GM21447 (cell line): Measurements from ENCODE around the gene DGKH.
"Not testable (repeated sequence)": the region's sequence is repeated elsewhere in the genome, so short reads cannot be mapped to it uniquely, and the experiment has no call there.

Experiments used
- ATAC-seq: cut with Tn5 transposase; IDR thresholded peaks from one replicate; pipeline ENCODE4 v1.9.1; 2021; ENCODE audit not compliant: unreplicated experiment

The DGKH gene

DNA sequence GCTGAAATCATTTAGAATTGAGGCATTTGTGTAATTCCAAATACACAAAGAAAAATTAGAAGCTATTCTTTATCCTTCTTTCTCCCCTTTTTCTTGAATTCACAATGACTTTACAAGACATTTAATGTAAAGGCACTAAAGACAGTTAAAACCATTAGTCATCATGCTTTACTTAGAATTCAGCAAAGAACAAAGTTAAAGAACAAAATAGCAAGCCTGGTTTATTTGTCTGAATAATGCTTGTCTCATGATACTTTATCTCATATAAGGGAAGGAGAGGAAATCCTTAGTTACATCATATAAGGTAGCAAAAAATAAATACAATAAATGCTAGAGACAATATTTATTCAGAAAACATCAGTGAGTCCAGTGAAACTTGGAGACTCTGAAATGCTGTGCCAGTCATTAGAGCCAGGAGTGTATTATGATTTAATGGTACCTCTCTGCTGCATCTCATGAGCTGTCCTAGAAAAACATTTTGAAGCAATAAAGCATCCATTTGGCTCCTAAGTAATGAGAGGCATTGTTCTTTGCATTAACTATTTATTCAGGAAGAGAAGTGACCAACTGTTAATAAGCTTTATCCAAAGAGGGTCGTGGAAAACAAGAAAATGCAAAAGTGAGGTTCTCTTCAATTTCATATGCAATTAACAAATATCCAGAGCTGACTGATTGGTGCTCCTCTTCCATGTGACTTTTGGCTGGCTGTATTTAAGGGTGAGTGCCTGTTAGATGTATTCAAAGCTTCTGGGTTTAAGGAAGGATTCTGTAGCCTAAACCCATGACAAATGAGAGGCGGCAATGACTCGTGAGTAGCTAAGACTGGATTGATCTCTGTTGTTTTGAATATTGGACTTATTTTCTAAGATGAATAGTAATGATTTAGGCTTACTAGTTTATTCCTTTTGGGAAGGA is 105.0 kb downstream of the DGKH start:
- ATAC-seq = no peak

- ATAC-seq = no peak
These were observed 106.8 kb downstream of the DGKH start for GRCh38 chr13:42155251-42155650.

DNA sequence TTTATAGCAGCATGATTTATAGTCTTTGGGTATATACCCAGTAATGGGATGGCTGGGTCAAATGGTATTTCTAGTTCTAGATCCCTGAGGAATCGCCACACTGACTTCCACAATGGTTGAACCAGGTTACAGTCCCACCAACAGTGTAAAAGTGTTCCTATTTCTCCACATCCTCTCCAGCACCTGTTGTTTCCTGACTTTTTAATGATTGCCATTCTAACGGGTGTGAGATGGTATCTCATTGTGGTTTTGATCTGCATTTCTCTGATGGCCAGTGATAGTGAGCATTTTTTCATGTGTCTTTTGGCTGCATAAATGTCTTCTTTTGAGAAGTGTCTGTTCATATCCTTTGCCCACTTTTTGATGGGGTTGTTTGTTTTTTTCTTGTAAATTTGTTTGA is 114.9 kb downstream of the DGKH start:
- not testable (repeated sequence) for ATAC-seq

- ATAC-seq = not testable (repeated sequence)
These were observed 115.5 kb downstream of the DGKH start for GRCh38 chr13:42163910-42164309.

- no peak for ATAC-seq
These were observed 116.2 kb downstream of the DGKH start for GRCh38 chr13:42164557-42165125.

DNA sequence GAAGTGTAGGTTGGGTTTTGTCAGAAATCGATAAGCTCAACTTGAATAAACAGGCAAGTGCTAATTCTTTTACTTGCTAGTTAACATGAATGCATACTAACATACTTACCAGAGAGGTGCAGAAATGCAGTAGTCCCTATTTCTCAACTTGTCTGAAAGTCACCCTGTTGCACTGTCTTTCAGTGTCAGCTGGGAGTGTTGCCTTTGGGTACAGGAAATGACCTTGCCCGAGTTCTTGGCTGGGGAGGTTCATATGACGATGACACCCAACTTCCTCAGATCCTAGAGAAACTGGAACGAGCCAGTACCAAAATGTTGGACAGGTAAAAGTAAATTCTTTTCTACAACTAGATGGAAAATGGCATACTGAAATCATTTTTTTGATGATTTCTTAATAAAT is 120.0 kb downstream of the DGKH start:
- ATAC-seq = no peak

GRCh38 chr13:42170029-42170428 is 121.6 kb downstream of the DGKH start:
- no peak for ATAC-seq

DNA sequence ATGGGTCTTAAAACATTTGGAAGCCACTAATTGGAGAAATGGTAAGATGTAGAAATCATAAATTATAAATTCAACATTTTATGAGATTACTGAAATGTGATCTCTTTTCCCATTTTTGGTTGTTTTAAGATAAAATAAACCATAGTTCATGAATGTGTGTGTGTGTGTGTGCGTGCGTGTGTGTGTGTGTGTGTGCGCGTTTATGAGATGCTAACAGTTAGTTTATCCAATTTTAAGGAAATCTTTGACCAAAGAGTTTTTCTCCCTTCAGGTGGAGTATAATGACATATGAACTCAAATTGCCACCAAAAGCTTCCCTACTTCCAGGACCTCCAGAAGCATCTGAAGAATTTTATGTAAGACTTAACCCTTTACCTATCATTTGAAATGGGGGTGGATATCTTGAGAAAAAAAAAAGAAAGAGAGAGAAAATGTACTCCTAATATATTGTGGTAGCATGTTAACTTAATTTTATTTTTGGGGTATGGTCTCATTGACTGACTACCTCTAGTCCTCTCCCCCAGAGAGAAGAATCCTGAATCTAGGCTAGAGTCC is 125.4 kb downstream of the DGKH start:
- no peak for ATAC-seq

DNA sequence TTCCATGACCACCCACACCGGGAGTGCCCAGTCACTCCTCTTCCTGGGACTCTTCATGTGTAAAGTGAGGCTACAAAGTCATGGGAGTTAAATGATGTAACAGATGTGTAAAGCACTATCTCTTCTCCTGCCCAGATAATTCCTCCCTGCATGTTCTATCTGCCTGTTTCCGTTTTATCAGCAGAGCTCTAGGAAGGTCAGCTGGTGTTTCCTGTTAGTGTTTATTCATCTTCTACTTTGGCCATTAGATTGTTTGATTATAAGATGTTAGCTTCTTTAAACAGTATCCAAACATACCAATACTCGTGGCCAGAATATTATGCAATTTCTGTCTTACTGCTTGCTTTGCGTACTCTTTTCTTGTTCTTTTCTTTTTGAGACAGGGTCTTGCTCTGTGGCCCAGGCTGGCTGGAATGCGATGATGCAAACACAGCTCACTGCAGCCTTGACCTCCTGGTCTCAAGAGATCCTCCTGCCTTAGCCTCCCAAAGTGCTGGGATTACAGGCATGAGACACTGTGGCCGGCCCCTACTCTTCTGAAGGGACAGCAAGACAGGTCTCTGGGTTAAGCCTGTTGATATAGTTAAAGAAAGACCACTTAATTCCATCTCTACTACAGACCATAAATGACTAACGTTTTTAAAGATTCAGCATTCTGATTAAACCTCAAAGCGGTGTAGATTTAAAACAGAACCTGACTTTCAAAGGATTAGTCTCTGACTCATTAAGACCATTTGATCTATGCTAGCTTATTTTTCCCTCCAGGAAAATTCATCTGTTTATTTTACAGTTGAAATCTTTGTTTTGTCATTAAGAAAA is 126.1 kb downstream of the DGKH start:
- ATAC-seq = no peak

DNA sequence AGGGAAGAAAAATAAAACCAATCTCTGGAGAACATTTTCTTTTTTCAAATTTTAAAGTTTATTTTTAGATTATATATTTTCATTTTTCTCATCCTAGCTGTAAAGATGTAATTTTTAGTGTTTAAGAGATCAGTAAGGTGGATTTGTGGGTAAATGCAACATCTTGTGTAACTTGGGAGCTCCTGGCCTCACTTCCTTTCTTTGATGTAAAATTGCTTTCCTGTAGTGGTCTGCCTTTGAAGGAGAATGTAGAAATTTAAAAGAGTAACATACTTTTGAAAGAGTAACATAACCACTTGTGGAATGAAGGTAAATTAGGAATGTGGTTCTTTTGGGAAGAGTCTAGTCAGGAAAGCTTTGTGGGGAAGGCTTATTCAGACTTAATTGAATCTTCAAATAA is 127.8 kb downstream of the DGKH start:
- ATAC-seq = no peak

GRCh38 chr13:42177189-42177588 is 128.7 kb downstream of the DGKH start:
- ATAC-seq = no peak

DNA sequence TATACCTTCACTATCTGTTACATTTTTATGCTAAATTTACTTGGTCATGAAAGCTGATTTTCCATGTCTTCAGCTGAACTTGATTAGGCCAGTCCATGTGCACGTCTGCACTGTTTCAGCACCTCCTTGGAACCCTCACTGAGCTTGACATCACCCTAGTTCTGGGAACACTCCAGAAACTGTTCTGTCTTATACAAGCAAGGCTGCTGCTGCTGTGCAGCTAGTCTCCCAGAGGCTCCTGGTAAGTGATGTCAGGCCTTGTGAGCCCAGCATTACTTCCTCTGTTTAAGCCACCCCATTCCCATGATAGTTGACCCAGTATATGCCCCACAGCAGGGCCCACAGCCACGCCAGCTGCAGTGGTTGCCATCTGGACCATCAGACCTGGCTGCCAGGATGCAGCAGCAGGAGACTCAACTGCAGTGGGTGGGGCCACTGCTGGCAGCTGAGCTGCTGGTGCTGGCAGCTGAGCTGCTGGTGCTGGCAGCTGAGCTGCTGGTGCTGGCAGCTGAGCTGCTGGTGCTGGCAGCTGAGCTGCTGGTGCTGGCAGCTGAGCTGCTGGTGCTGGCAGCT is 133.0 kb downstream of the DGKH start:
- ATAC-seq = no peak

GRCh38 chr13:42189061-42189460 is 140.6 kb downstream of the DGKH start:
- ATAC-seq = no peak

DNA sequence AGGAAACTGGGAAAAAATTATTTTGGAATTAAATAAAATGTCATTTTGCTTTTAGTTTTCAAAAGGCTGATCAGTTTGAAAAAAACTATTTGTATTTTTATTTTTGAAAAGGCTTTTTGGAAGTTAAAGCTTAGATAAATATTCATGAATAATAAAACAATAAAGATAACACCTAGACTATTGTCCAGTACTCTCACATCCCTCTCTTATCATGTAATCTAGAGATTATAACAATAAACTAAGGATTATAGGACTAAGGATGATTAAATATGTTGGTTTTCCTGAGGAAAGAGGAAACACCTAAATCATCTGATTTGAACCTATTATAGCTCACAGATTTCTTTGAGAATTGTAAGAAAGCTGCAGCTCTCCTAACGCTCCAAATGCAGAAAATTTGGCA is 142.1 kb downstream of the DGKH start:
- no peak for ATAC-seq

GRCh38 chr13:42211704-42212464 is 163.4 kb downstream of the DGKH start:
- no peak for ATAC-seq

GRCh38 chr13:42214446-42214845 is 166.0 kb downstream of the DGKH start:
- ATAC-seq = no peak

GRCh38 chr13:42215578-42216421 is 167.4 kb downstream of the DGKH start:
- no peak for ATAC-seq

GRCh38 chr13:42216422-42216735 is 167.9 kb downstream of the DGKH start:
- ATAC-seq = no peak

GRCh38 chr13:42218576-42218975 is 170.1 kb downstream of the DGKH start:
- ATAC-seq = no peak

DNA sequence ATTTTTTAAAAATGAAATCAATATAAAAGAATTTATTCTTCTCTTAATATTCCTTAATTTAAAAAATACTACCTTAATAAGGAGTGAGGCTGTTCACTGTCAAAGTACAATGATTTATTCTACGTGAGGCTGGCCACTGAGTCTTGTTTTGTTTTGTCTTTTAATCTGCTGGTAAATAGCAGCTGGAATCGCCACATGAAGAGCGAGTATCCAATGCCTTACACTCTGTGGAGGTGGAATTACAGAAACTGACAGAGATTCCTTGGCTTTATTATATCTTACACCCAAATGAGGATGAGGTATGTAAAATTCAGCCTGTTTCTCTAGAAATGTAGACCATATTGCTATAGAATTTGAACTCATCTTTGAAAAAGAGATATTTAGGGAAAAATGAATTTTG is 170.6 kb downstream of the DGKH start:
- no peak for ATAC-seq
